Measurements from ENCODE around the gene PLA2G6.
"Not testable (repeated sequence)": the region's sequence is repeated elsewhere in the genome, so short reads cannot be mapped to it uniquely, and the experiment has no call there.

PLA2G6 gene

GRCh38 chr22:38080850-38081635 is 100.6 kb downstream of the PLA2G6 start:
- DNase-seq: no peak

- no peak for DNase-seq
Measured at GRCh38 chr22:38080474-38080849, 101.2 kb downstream of the PLA2G6 start.

GRCh38 chr22:38079804-38080203 is 101.8 kb downstream of the PLA2G6 start:
- no peak for DNase-seq

GRCh38 chr22:38079208-38079607 is 102.4 kb downstream of the PLA2G6 start:
- DNase-seq: not testable (repeated sequence)

- DNase-seq: no peak
Measured at GRCh38 chr22:38078046-38078840, 103.4 kb downstream of the PLA2G6 start.

- DNase-seq: no peak
Measured at GRCh38 chr22:38077595-38077994, 104.0 kb downstream of the PLA2G6 start.

GRCh38 chr22:38077096-38077495 is 104.5 kb downstream of the PLA2G6 start:
- DNase-seq: no peak

GRCh38 chr22:38075961-38076360 is 105.7 kb downstream of the PLA2G6 start:
- no peak for DNase-seq

- no peak for DNase-seq
Measured at GRCh38 chr22:38075105-38075825, 106.4 kb downstream of the PLA2G6 start.

GRCh38 chr22:38074181-38075104 is 107.2 kb downstream of the PLA2G6 start:
- no peak for DNase-seq

- DNase-seq: no peak
Measured at GRCh38 chr22:38073150-38074130, 108.2 kb downstream of the PLA2G6 start.

- DNase-seq: no peak
Measured at GRCh38 chr22:38072322-38073149, 109.1 kb downstream of the PLA2G6 start.

- no peak for DNase-seq
Measured at GRCh38 chr22:38071421-38072321, 110.0 kb downstream of the PLA2G6 start.

GRCh38 chr22:38070250-38070921 is 111.2 kb downstream of the PLA2G6 start:
- no peak for DNase-seq

GRCh38 chr22:38069372-38070249 is 112.0 kb downstream of the PLA2G6 start:
- DNase-seq: no peak

GRCh38 chr22:38068641-38069371 is 112.8 kb downstream of the PLA2G6 start:
- no peak for DNase-seq

Data from stimulated activated naive CD4-positive, alpha-beta T cell treated with Interleukin-2 at 50 U/mL for 16 hours (primary cell).